GM23338 (cell line): Measurements from ENCODE around the gene NRF1. TPM values are rescaled to one million over a fixed set of nuclear protein-coding genes. Genes with fewer than 3 reads are reported as not detected.

Experiments
- ATAC-seq: fragments of 200-7000 bp; cut with Tn5 transposase; 3 replicates; pipeline ENCODE4 v1.9.1; 2020
- DNase-seq: peaks from one replicate; pipeline ENCODE4 v3.0.0-alpha.2; 2015; ENCODE audit warnings: low spot score
- H2AFZ ChIP-seq: fragments of 200-600 bp; sonication (generic); 2 replicates; pipeline ENCODE4 v1.8.0; 2016; ENCODE audit warnings: antibody characterized with exemption, mild to moderate bottlenecking, moderate library complexity
- H3F3A ChIP-seq: fragments of 200-600 bp; sonication (generic); replicated peaks from 2 replicates; pipeline ENCODE4 v1.8.0; 2017; ENCODE audit warnings: antibody characterized with exemption, mixed run types, low read depth
- H3K27ac ChIP-seq: fragments of 200-600 bp; sonication (generic); 2 replicates; pipeline ENCODE4 v1.6.1; 2016; ENCODE audit warnings: low read depth
- H3K27me3 ChIP-seq: fragments of 200-600 bp; sonication (generic); 2 replicates; pipeline ENCODE4 v1.8.0; 2016; ENCODE audit warnings: mild to moderate bottlenecking, mixed run types, moderate library complexity; ENCODE audit not compliant: insufficient read depth
- H3K36me3 ChIP-seq: fragments of 200-600 bp; sonication (generic); 2 replicates; pipeline ENCODE4 v1.8.0; 2016; ENCODE audit warnings: mild to moderate bottlenecking; ENCODE audit not compliant: insufficient read depth
- H3K4me1 ChIP-seq: fragments of 200-600 bp; sonication (generic); 2 replicates; pipeline ENCODE4 v1.8.0; 2016; ENCODE audit warnings: mild to moderate bottlenecking, moderate library complexity; ENCODE audit not compliant: insufficient read depth
- H3K4me2 ChIP-seq: fragments of 200-600 bp; sonication (generic); 2 replicates; pipeline ENCODE4 v1.7.1; 2017; ENCODE audit warnings: mixed run types
- H3K4me3 ChIP-seq: fragments of 200-600 bp; sonication (generic); 2 replicates; pipeline ENCODE4 v1.6.1; 2016; ENCODE audit warnings: mixed run types
- H3K79me2 ChIP-seq: fragments of 200-600 bp; sonication (generic); replicated peaks from 2 replicates; pipeline ENCODE4 v1.8.0; 2017; ENCODE audit warnings: mild to moderate bottlenecking; ENCODE audit not compliant: insufficient read depth
- H3K9me2 ChIP-seq: fragments of 200-600 bp; sonication (generic); 2 replicates; pipeline ENCODE4 v1.8.0; 2017; ENCODE audit not compliant: insufficient read depth
- H4K20me1 ChIP-seq: fragments of 200-600 bp; sonication (generic); replicated peaks from 2 replicates; pipeline ENCODE4 v1.8.0; 2017; ENCODE audit warnings: mild to moderate bottlenecking; ENCODE audit not compliant: insufficient read depth
- H3K27ac Mint-ChIP-seq: 2 replicates; pipeline ENCODE4 v1.8.0; 2020; ENCODE audit warnings: inconsistent platforms, mild to moderate bottlenecking, moderate library complexity, mixed read lengths
- H3K27me3 Mint-ChIP-seq: 3 replicates; pipeline ENCODE4 v1.8.0; 2022; ENCODE audit warnings: low read depth, mild to moderate bottlenecking, moderate library complexity, mixed read lengths, inconsistent platforms; ENCODE audit not compliant: insufficient read depth, poor library complexity
- H3K36me3 Mint-ChIP-seq: 3 replicates; pipeline ENCODE4 v1.8.0; 2021; ENCODE audit warnings: low read depth, mild to moderate bottlenecking, inconsistent platforms, moderate library complexity, mixed read lengths
- H3K4me1 Mint-ChIP-seq: 3 replicates; pipeline ENCODE4 v1.8.0; 2020; ENCODE audit warnings: mild to moderate bottlenecking, inconsistent platforms, mixed read lengths
- H3K4me3 Mint-ChIP-seq: 3 replicates; pipeline ENCODE4 v1.8.0; 2021; ENCODE audit warnings: moderate library complexity, mild to moderate bottlenecking, inconsistent platforms, mixed read lengths
- H3K9me3 Mint-ChIP-seq: 3 replicates; pipeline ENCODE4 v1.8.0; 2020; ENCODE audit warnings: moderate library complexity, mild to moderate bottlenecking, inconsistent platforms, mixed read lengths
- CREB1 ChIP-seq: fragments of 250-450 bp; sonication (Bioruptor Pico); IDR thresholded peaks from 2 replicates; pipeline ENCODE4 v1.5.0; 2020; ENCODE audit warnings: low read depth, mild to moderate bottlenecking, moderate library complexity
- CTCF ChIP-seq, 2 experiments: fragments of 200-600 bp in 1 of 2; sonication (generic) in 1 of 2; conservative IDR thresholded peaks; 2 replicates each; pipeline versions ENCODE4 v1.5.1 to v1.6.1; 2016 to 2017; ENCODE audit warnings: antibody characterized with exemption in 2 of 2, low read depth in 2 of 2, mild to moderate bottlenecking in 2 of 2, moderate library complexity in 1 of 2
- ETS1 ChIP-seq: IDR thresholded peaks from 2 replicates; pipeline ENCODE4 v1.6.1; 2016; ENCODE audit warnings: antibody characterized with exemption
- EZH2 ChIP-seq: fragments of 200-600 bp; sonication (generic); IDR thresholded peaks from one replicate; pipeline ENCODE4 v1.8.0; 2017; ENCODE audit warnings: antibody characterized with exemption, mild to moderate bottlenecking, low read depth; ENCODE audit not compliant: unreplicated experiment
- EZH2phosphoT487 ChIP-seq: fragments of 200-600 bp; sonication (generic); IDR thresholded peaks from one replicate; pipeline ENCODE4 v1.8.1; 2018; ENCODE audit warnings: antibody characterized with exemption; ENCODE audit not compliant: unreplicated experiment
- JUNB ChIP-seq: IDR thresholded peaks from one replicate; pipeline ENCODE4 v1.6.1; 2016; ENCODE audit warnings: antibody characterized with exemption; ENCODE audit not compliant: unreplicated experiment
- NANOG ChIP-seq: IDR thresholded peaks from 2 replicates; pipeline ENCODE4 v1.6.1; 2016; ENCODE audit warnings: antibody characterized with exemption, borderline replicate concordance
- POLR2AphosphoS5 ChIP-seq: IDR thresholded peaks from 2 replicates; pipeline ENCODE4 v1.6.1; 2016; ENCODE audit warnings: antibody characterized with exemption, low read depth
- REST ChIP-seq: IDR thresholded peaks from one replicate; pipeline ENCODE4 v1.6.1; 2018; ENCODE audit warnings: antibody characterized with exemption; ENCODE audit not compliant: unreplicated experiment
- STAT1 ChIP-seq: IDR thresholded peaks from one replicate; pipeline ENCODE4 v1.6.1; 2016; ENCODE audit warnings: antibody characterized with exemption; ENCODE audit not compliant: unreplicated experiment
- ZNF114 ChIP-seq: fragments of 250-450 bp; sonication (Bioruptor Pico); IDR thresholded peaks from 2 replicates; pipeline ENCODE4 v1.5.0; 2020; ENCODE audit warnings: mild to moderate bottlenecking, moderate library complexity
- ZNF331 ChIP-seq: fragments of 250-450 bp; sonication (Bioruptor Pico); IDR thresholded peaks from 2 replicates; pipeline ENCODE4 v1.5.0; 2020; ENCODE audit warnings: low read depth, mild to moderate bottlenecking, moderate library complexity
- polyA plus RNA-seq: library from polyadenylated mRNA; unstranded; fragments of >200 nt; fragmentation: Nextera tagmentation; extraction: Ambion mirVana; gene quantifications from 2 replicates; pipeline ENCODE4 v1.2.1, GENCODE V29; 2016
- total RNA-seq: library from RNA; depleted of rRNA; stranded (reverse); fragments of >200 nt; shearing (Covaris generic); gene quantifications from 2 replicates; pipeline ENCODE4 v1.2.3, GENCODE V29; 2014

The NRF1 gene
- total and polyA plus RNA-seq, 2 experiments from 2014 or later = 5.3 to 24.6 TPM

- TF ChIP-seq ETS1 = no peak
- TF ChIP-seq CTCF (conservative IDR thresholded peaks at IDR 0.05; ENCODE audit: low read depth in 2 of 2) = no peak
- no peak for TF ChIP-seq POLR2AphosphoS5
- no peak for TF ChIP-seq EZH2
- TF ChIP-seq REST = no peak
These were observed 102.0 kb downstream of the NRF1 start (continued) for GRCh38 chr7:129713544-129713943.

- ATAC-seq (no peak), DNase-seq (no peak)
- no peaks in the 10 kb centered on the region for H3K4me1 Mint-ChIP-seq
- peaks cover 5% of the 10 kb centered on the region for H3K27me3 Mint-ChIP-seq
- H3K4me3 Mint-ChIP-seq = no peak overlapping the region
- H3K79me2 ChIP-seq = no peaks in the 10 kb centered on the region
- no peaks in the 10 kb centered on the region for H3F3A ChIP-seq
- H3K4me1 ChIP-seq = no peaks in the 10 kb centered on the region
- H4K20me1 ChIP-seq = 0 out of 2 replicates have a peak, but pooled peaks cover 4% of the 10 kb centered on the region
- no peak overlapping the region for H3K27ac ChIP-seq
- no peaks in the 10 kb centered on the region for H3K9me2 ChIP-seq
- no peak overlapping the region for H3K4me3 ChIP-seq
- H3K4me2 ChIP-seq = no peak overlapping the region
- H3K36me3 ChIP-seq = peaks cover 24% of the 10 kb centered on the region
- no peaks in the 10 kb centered on the region for H3K27me3 ChIP-seq
- no peak overlapping the region for H3K27ac Mint-ChIP-seq
- H3K9me3 Mint-ChIP-seq = no peaks in the 10 kb centered on the region
- peaks cover 50% of the 10 kb centered on the region for H3K36me3 Mint-ChIP-seq
- no peak overlapping the region for H2AFZ ChIP-seq
- TF ChIP-seq EZH2phosphoT487 = no peak
- TF ChIP-seq CREB1 (CRISPR knock-in tag) = no peak
- no peak for TF ChIP-seq ZNF331 (CRISPR knock-in tag)
- TF ChIP-seq ZNF114 (CRISPR knock-in tag) = no peak
- no peak for TF ChIP-seq CTCF (conservative IDR thresholded peaks at IDR 0.05; ENCODE audit: low read depth in 2 of 2)
- no peak for TF ChIP-seq EZH2
- TF ChIP-seq POLR2AphosphoS5 = no peak
- no peak for TF ChIP-seq STAT1
- no peak for TF ChIP-seq REST
- no peak for TF ChIP-seq ETS1
- TF ChIP-seq NANOG = no peak
- no peak for TF ChIP-seq JUNB
These were observed 103.1 kb downstream of the NRF1 start for GRCh38 chr7:129714514-129715063.
